SK-N-SH (cell line): Measurements from ENCODE around the gene CCL26. TPM values are rescaled to one million over a fixed set of nuclear protein-coding genes. Genes with fewer than 3 reads are reported as not detected.

Source experiments
- CTCF ChIA-PET: fragments of 300-600, 350-600 bp; formaldehyde crosslinking; extraction: SDS; loops from one replicate; lab custom pipeline; 2021; lab: Yijun Ruan, JAX
- POLR2A ChIA-PET: fragments of 350-600 bp; sonication (Branson Sonifier 250); formaldehyde crosslinking; extraction: SDS; loops from one replicate; lab custom pipeline; 2020; ENCODE audit warnings: antibody characterized with exemption, inconsistent platforms; lab: Yijun Ruan, JAX
- DNase-seq: peaks from one replicate; pipeline ENCODE4 v3.0.0; 2012
- H2AFZ ChIP-seq: fragments of 200-600 bp; sonication (generic); 2 replicates; pipeline ENCODE4 v1.8.1; 2016; ENCODE audit warnings: antibody characterized with exemption, mild to moderate bottlenecking, low read depth
- H3F3A ChIP-seq: fragments of 200-600 bp; sonication (generic); replicated peaks from 2 replicates; pipeline ENCODE3; 2016; ENCODE audit warnings: antibody characterized with exemption, mild to moderate bottlenecking; ENCODE audit not compliant: insufficient read depth
- H3K27ac ChIP-seq, 2 experiments: fragments of 200-500 bp in 1 of 2; fragments of 200-600 bp in 1 of 2; sonication (Bioruptor generic) in 1 of 2; sonication (generic), shearing (Covaris generic) in 1 of 2; 2 replicates each; pipeline versions ENCODE4 v1.5.1 to v1.6.1; 2014 to 2016; ENCODE audit warnings: low read depth in 2 of 2, inconsistent platforms in 1 of 2, low read length in 1 of 2, mild to moderate bottlenecking in 1 of 2, mixed read lengths in 1 of 2
- H3K27me3 ChIP-seq: fragments of 200-600 bp; sonication (generic), shearing (Covaris generic); 2 replicates; pipeline ENCODE4 v1.6.1; 2016; ENCODE audit warnings: mixed run types; ENCODE audit not compliant: insufficient read depth
- H3K36me3 ChIP-seq, 2 experiments: fragments of 200-500 bp in 1 of 2; fragments of 200-600 bp in 1 of 2; sonication (Bioruptor generic) in 1 of 2; sonication (generic) in 1 of 2; replicated peaks in 1 of 2; 2 replicates each; pipeline versions ENCODE3 to v1.5.1; 2014 to 2016; ENCODE audit warnings: low read length in 1 of 2, mild to moderate bottlenecking in 1 of 2; ENCODE audit not compliant: insufficient read depth in 2 of 2, control insufficient read depth in 1 of 2
- H3K4me1 ChIP-seq, 2 experiments: fragments of 200-500 bp in 1 of 2; fragments of 200-600 bp in 1 of 2; sonication (Bioruptor generic) in 1 of 2; sonication (generic), shearing (Covaris generic) in 1 of 2; 2 replicates each; pipeline versions ENCODE4 v1.5.1 to v1.6.1; 2014 to 2016; ENCODE audit warnings: low read depth in 1 of 2, low read length in 1 of 2, mixed run types in 1 of 2; ENCODE audit not compliant: insufficient read depth in 2 of 2, control insufficient read depth in 1 of 2
- H3K4me2 ChIP-seq: fragments of 200-600 bp; sonication (generic), shearing (Covaris generic); 2 replicates; pipeline ENCODE4 v1.6.1; 2017; ENCODE audit warnings: mixed run types
- H3K4me3 ChIP-seq, 2 experiments: fragments of 200-500 bp in 1 of 2; fragments of 200-600 bp in 1 of 2; sonication (Bioruptor generic) in 1 of 2; sonication (generic), shearing (Covaris generic) in 1 of 2; 2 replicates each; pipeline versions ENCODE4 v1.5.1 to v1.8.1; 2014 to 2016; ENCODE audit warnings: low read depth in 2 of 2, inconsistent platforms in 1 of 2, low read length in 1 of 2, mild to moderate bottlenecking in 1 of 2, mixed read lengths in 1 of 2, moderate library complexity in 1 of 2
- H3K79me2 ChIP-seq: fragments of 200-600 bp; sonication (generic); 2 replicates; pipeline ENCODE4 v1.8.1; 2017; ENCODE audit warnings: mild to moderate bottlenecking; ENCODE audit not compliant: insufficient read depth
- H3K9ac ChIP-seq: fragments of 200-600 bp; sonication (generic); 2 replicates; pipeline ENCODE4 v1.6.1; 2017; ENCODE audit warnings: mixed run types
- H3K9me2 ChIP-seq: fragments of 200-600 bp; sonication (generic); 2 replicates; pipeline ENCODE4 v1.6.1; 2017; ENCODE audit warnings: mixed run types
- H3K9me3 ChIP-seq: fragments of 200-600 bp; sonication (generic); 2 replicates; pipeline ENCODE4 v1.6.1; 2017; ENCODE audit warnings: mixed run types, mild to moderate bottlenecking, moderate library complexity
- H4K20me1 ChIP-seq: fragments of 200-600 bp; sonication (generic); 2 replicates; pipeline ENCODE4 v1.6.1; 2017; ENCODE audit warnings: mild to moderate bottlenecking, mixed run types; ENCODE audit not compliant: insufficient read depth
- CHD2 ChIP-seq: fragments of 150-350 bp; IDR thresholded peaks from 2 replicates; pipeline ENCODE4 v1.6.1; 2018; ENCODE audit warnings: low read length; ENCODE audit not compliant: partially characterized antibody
- FOSL2 ChIP-seq: IDR thresholded peaks from 2 replicates; pipeline ENCODE4 v1.4.0; 2012; ENCODE audit warnings: low read depth, mild to moderate bottlenecking, moderate library complexity, borderline replicate concordance
- FOXM1 ChIP-seq: IDR thresholded peaks from 2 replicates; pipeline ENCODE4 v1.4.0; 2012; ENCODE audit warnings: low read depth, mild to moderate bottlenecking
- NFIC ChIP-seq: IDR thresholded peaks from 2 replicates; pipeline ENCODE4 v1.4.0; 2012; ENCODE audit warnings: borderline replicate concordance
- RCOR1 ChIP-seq: fragments of 150-350 bp; IDR thresholded peaks from 2 replicates; pipeline ENCODE4 v1.6.1; 2017; ENCODE audit warnings: antibody characterized with exemption, low read length
- RFX5 ChIP-seq: IDR thresholded peaks from 2 replicates; pipeline ENCODE4 v1.6.1; 2012; ENCODE audit warnings: mild to moderate bottlenecking, improper control_type of control experiment, low read length
- RXRA ChIP-seq: IDR thresholded peaks from 2 replicates; pipeline ENCODE4 v1.4.0; 2012; ENCODE audit warnings: low read depth, mild to moderate bottlenecking, borderline replicate concordance
- TCF12 ChIP-seq: IDR thresholded peaks from 2 replicates; pipeline ENCODE4 v1.4.0; 2012
- WGBS: methylation state at CpG from one replicate; pipeline ENCODE4 v1.1.6; 2017; ENCODE audit warnings: low lambda C conversion rate; 5-methylcytosine and 5-hydroxymethylcytosine counted together
- polyA plus RNA-seq, 3 experiments: library from polyadenylated mRNA; depleted of rRNA; stranded (reverse); fragments of >200 nt; gene quantifications; 2 replicates each; pipeline ENCODE4 v1.2.3, GENCODE V29; 2012
- TF ChIP-seq, protein P1 (sequence below): fragments of 200-600 bp; sonication (generic); IDR thresholded peaks from 2 replicates; pipeline ENCODE4 v1.6.1; 2017; ENCODE audit warnings: antibody characterized with exemption, mild to moderate bottlenecking, moderate library complexity
- TF ChIP-seq, protein P2 (sequence below): IDR thresholded peaks from 2 replicates; pipeline ENCODE4 v1.4.0; 2012; ENCODE audit warnings: low read depth, borderline replicate concordance
- TF ChIP-seq, protein P3 (sequence below): IDR thresholded peaks from 2 replicates; pipeline ENCODE4; 2012

Gene CCL26
- polyA plus RNA-seq, 1 of the 3 experiments (the other 2 are of a cell fraction) = not detected

DNA sequence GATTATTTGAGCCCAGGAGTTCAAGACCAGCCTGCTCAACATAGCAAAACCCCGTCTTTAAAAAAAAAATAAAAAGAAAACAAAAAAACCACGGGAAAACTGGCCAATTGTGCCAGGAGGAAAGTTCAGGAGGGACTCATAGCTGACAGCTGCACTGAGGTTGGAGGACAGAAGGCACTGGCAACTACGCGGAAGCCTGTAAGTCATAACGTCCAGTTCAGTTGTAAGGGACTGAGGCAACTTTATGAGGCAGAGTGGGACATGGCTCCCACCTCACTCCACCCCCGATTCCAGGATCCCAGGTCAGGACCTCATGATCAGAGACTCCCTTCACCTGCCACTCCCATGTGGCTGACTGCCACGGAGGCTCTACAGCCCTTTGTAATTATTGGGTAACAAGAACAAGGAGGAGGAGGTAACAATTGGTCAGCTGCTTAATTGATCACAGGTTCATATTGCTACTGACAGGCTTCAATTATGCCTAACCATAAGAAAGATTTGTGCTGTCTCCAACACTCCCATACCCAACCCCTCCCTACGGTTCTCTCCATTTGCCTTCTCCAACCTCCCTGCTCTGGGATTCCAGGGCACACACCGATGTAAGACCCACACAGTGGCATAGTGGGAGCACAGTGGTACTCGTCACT lies 43.5 kb upstream of the CCL26 start:
- H3K9ac ChIP-seq = no peak overlapping the region
- no peak for DNase-seq
- TF ChIP-seq CHD2 = no peak
- TF ChIP-seq, protein P1, sequence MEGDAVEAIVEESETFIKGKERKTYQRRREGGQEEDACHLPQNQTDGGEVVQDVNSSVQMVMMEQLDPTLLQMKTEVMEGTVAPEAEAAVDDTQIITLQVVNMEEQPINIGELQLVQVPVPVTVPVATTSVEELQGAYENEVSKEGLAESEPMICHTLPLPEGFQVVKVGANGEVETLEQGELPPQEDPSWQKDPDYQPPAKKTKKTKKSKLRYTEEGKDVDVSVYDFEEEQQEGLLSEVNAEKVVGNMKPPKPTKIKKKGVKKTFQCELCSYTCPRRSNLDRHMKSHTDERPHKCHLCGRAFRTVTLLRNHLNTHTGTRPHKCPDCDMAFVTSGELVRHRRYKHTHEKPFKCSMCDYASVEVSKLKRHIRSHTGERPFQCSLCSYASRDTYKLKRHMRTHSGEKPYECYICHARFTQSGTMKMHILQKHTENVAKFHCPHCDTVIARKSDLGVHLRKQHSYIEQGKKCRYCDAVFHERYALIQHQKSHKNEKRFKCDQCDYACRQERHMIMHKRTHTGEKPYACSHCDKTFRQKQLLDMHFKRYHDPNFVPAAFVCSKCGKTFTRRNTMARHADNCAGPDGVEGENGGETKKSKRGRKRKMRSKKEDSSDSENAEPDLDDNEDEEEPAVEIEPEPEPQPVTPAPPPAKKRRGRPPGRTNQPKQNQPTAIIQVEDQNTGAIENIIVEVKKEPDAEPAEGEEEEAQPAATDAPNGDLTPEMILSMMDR = no peak
- TF ChIP-seq, all 33 proteins: peak for 0
- Histone ChIP-seq H3K4me3 (no peak overlapping the region), H3F3A (no peaks in the 10 kb centered on the region), H3K79me2 (no peaks in the 10 kb centered on the region), H3K9me3 (no peaks in the 10 kb centered on the region), H3K4me1 (no peaks in the 10 kb centered on the region), H3K4me2 (no peak overlapping the region), H3K27ac (no peak overlapping the region), H4K20me1 (no peaks in the 10 kb centered on the region), H2AFZ (no peak overlapping the region), H3K9me2 (no peaks in the 10 kb centered on the region), H3K36me3 (no peaks in the 10 kb centered on the region), H3K27me3 (no peaks in the 10 kb centered on the region; the same call in 1 of the 2 replicates)
- CTCF ChIA-PET = interaction anchor here (1.2 kb wide), 1 partner anchor 51 kb away, joined by 4 read pairs; no protein-coding TSS in a partner anchor
- WGBS = 52% methylated on average over 10 of the region's 10 CpGs
- POLR2A ChIA-PET = no interaction called here

DNA sequence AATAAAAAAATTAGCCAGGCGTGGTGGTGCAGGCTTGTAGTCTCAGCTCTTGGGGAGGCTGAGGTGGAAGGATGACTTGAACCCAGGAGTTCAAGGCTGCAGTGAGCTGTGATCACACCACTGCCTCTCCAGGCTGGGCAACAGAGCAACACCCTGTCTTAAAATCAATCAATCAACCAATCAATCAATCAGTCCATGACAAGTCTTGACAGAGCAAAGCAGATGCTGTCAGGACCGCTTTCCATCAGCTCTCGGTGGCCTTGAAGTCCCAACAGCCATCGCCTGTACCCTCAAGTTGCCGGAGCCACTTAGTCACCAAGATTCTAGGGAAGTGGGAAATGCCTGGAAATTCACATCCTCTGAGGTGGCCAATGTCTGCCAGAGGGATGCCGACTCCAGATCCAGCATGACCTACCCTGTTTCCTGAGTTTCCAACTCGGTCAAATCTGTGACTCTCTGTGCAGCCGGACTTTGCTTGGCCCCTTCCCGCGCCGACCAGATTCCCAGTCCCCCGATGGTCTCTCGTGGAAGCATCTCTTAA lies 42.5 kb upstream of the CCL26 start:
- ChIA-PET POLR2A (no interaction called here), CTCF (no interaction called here)
- no peak for DNase-seq
- Histone ChIP-seq H3K79me2 (no peaks in the 10 kb centered on the region), H3K4me2 (no peak overlapping the region), H4K20me1 (no peaks in the 10 kb centered on the region), H3K9ac (no peak overlapping the region), H3K27me3 (no peaks in the 10 kb centered on the region), H3K4me1 (no peaks in the 10 kb centered on the region), H3F3A (no peaks in the 10 kb centered on the region), H3K36me3 (no peaks in the 10 kb centered on the region), H3K27ac (no peak overlapping the region), H3K9me2 (no peaks in the 10 kb centered on the region), H3K4me3 (no peak overlapping the region), H2AFZ (no peak overlapping the region), H3K9me3 (no peaks in the 10 kb centered on the region)
- TF ChIP-seq RXRA (no peak), TCF12 (0 out of 2 replicates have a peak, but pooled peaks have one; percentile 10), NFIC (no peak), RCOR1 (no peak), FOSL2 (peak; percentile 15; the same call in 1 of the 2 replicates), FOXM1 (no peak), RFX5 (no peak)
- TF ChIP-seq, protein P2, sequence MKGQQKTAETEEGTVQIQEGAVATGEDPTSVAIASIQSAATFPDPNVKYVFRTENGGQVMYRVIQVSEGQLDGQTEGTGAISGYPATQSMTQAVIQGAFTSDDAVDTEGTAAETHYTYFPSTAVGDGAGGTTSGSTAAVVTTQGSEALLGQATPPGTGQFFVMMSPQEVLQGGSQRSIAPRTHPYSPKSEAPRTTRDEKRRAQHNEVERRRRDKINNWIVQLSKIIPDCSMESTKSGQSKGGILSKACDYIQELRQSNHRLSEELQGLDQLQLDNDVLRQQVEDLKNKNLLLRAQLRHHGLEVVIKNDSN = no peak
- TF ChIP-seq, protein P3, sequence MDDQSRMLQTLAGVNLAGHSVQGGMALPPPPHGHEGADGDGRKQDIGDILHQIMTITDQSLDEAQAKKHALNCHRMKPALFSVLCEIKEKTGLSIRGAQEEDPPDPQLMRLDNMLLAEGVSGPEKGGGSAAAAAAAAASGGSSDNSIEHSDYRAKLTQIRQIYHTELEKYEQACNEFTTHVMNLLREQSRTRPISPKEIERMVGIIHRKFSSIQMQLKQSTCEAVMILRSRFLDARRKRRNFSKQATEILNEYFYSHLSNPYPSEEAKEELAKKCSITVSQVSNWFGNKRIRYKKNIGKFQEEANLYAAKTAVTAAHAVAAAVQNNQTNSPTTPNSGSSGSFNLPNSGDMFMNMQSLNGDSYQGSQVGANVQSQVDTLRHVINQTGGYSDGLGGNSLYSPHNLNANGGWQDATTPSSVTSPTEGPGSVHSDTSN = peak; percentile 82
- 55% methylated on average over 13 of the region's 13 CpGs for WGBS
